ENCODE measurements around the gene NOX3. TPM values are rescaled to one million over a fixed set of nuclear protein-coding genes. Genes with fewer than 3 reads are reported as not detected.
A peak's percentile ranks its signal among the peaks of the same experiment; 100 is the strongest.

NOX3 gene
- total and polyA plus RNA-seq, 2 donors from 2014 or later = not detected

- intact Hi-C loops (cut with DNase I) = no loop called here
- no peak for FAIRE-seq
- Histone ChIP-seq H3K9ac (ENCODE audit: low read length in 3 of 3) (no peak overlapping the region), H3K27ac (ENCODE audit: low read depth in 2 of 2, low read length in 2 of 2) (no peak overlapping the region), H3K4me3 (ENCODE audit: low read length in 3 of 3) (no peak overlapping the region), H3K9me3 (ENCODE audit: control insufficient read depth in 2 of 3, insufficient read depth in 1 of 3, low read length in 3 of 3) (no peaks in the 10 kb centered on the region), H3K27me3 (ENCODE audit: control insufficient read depth, insufficient read depth, low read length) (no peaks in the 10 kb centered on the region), H3K36me3 (ENCODE audit: control insufficient read depth in 2 of 3, insufficient read depth in 3 of 3, low read length in 3 of 3) (no peaks in the 10 kb centered on the region), H3K4me1 (ENCODE audit: control insufficient read depth in 2 of 3, insufficient read depth in 2 of 3, low read depth in 1 of 3, low read length in 3 of 3) (peaks cover 0 to 4% (median 0%) of the 10 kb centered on the region in 3 donors)
- no peak for TF ChIP-seq CTCF (IDR thresholded peaks at IDR 0.05; ENCODE audit: borderline replicate concordance, extremely low read depth, insufficient read depth)
- DNase-seq = no peak
These were observed 14.6 kb downstream of the NOX3 start for GRCh38 chr6:155441112-155441465.

GRCh38 chr6:155440398-155441111 is 15.1 kb downstream of the NOX3 start:
- intact Hi-C loops (cut with DNase I) = no loop called here
- Histone ChIP-seq H3K9me3 (ENCODE audit: control insufficient read depth in 2 of 3, insufficient read depth in 1 of 3, low read length in 3 of 3) (no peaks in the 10 kb centered on the region), H3K4me3 (ENCODE audit: low read length in 3 of 3) (no peak overlapping the region), H3K9ac (ENCODE audit: low read length in 3 of 3) (no peak overlapping the region), H3K27ac (ENCODE audit: low read depth in 2 of 2, low read length in 2 of 2) (no peak overlapping the region), H3K36me3 (ENCODE audit: control insufficient read depth in 2 of 3, insufficient read depth in 3 of 3, low read length in 3 of 3) (no peaks in the 10 kb centered on the region), H3K4me1 (ENCODE audit: control insufficient read depth in 2 of 3, insufficient read depth in 2 of 3, low read depth in 1 of 3, low read length in 3 of 3) (peaks cover 0 to 4% (median 0%) of the 10 kb centered on the region in 3 donors), H3K27me3 (ENCODE audit: control insufficient read depth, insufficient read depth, low read length) (no peaks in the 10 kb centered on the region)
- no peak for FAIRE-seq
- TF ChIP-seq CTCF (IDR thresholded peaks at IDR 0.05; ENCODE audit: borderline replicate concordance, extremely low read depth, insufficient read depth) = no peak
- peak in 1 of 5 donors; percentile 10 for DNase-seq

- Histone ChIP-seq H3K27me3 (ENCODE audit: control insufficient read depth, insufficient read depth, low read length) (no peaks in the 10 kb centered on the region), H3K9ac (ENCODE audit: low read length in 3 of 3) (no peak overlapping the region), H3K27ac (ENCODE audit: low read depth in 2 of 2, low read length in 2 of 2) (no peak overlapping the region), H3K4me3 (ENCODE audit: low read length in 3 of 3) (no peak overlapping the region), H3K4me1 (ENCODE audit: control insufficient read depth in 2 of 3, insufficient read depth in 2 of 3, low read depth in 1 of 3, low read length in 3 of 3) (peaks cover 0 to 4% (median 0%) of the 10 kb centered on the region in 3 donors), H3K36me3 (ENCODE audit: control insufficient read depth in 2 of 3, insufficient read depth in 3 of 3, low read length in 3 of 3) (no peaks in the 10 kb centered on the region), H3K9me3 (ENCODE audit: control insufficient read depth in 2 of 3, insufficient read depth in 1 of 3, low read length in 3 of 3) (no peaks in the 10 kb centered on the region)
- FAIRE-seq = no peak
- DNase-seq = no peak
- intact Hi-C loops (cut with DNase I) = no loop called here
- TF ChIP-seq CTCF (IDR thresholded peaks at IDR 0.05; ENCODE audit: borderline replicate concordance, extremely low read depth, insufficient read depth) = no peak
These were observed 16.3 kb downstream of the NOX3 start for GRCh38 chr6:155439376-155439775.
